HG03159 (cell line): ENCODE measurements around the gene HBD.
A peak's percentile ranks its signal among the peaks of the same experiment; 100 is the strongest.
"Not testable (repeated sequence)": the region's sequence is repeated elsewhere in the genome, so short reads cannot be mapped to it uniquely, and the experiment has no call there.

ENCODE experiments used
- ATAC-seq: cut with Tn5 transposase; IDR thresholded peaks from one replicate; pipeline ENCODE4 v1.9.1; 2021; ENCODE audit warnings: mild to moderate bottlenecking, moderate library complexity; ENCODE audit not compliant: unreplicated experiment

Gene HBD

DNA sequence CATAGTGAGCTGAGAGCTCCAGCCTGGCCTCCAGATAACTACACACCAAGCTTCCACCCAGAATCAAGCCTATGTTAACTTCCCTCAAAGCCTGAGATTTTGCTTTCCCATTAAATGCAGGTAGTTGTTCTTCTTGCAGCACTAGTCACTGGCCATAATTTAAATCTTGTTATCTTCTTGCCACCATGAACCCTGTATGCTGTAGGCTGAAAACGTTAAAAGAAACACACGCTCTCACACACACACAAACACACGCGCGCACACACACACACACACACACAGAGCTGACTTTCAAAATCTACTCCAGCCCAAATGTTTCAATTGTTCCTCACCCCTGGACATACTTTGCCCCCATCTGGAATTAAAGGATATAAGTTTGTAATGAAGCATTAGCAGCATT, 19.2 kb upstream of the HBD start:
- not testable (repeated sequence) for ATAC-seq

DNA sequence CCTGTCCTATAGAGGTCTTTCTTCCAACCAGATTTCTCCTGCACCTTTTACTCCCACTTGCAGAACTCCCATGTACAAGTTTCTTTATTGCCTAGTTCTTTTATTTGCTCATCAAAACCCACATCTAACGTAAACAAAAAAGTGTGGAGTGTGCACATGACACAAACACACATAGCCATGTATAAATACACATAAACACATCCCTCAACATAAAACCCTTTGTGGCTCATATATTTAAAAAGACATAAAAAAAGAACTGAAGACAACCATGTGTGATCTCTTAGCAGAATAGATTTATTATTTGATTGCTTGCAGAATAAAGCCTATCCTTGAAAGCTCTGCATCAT, 18.6 kb upstream of the HBD start:
- ATAC-seq: no peak

DNA sequence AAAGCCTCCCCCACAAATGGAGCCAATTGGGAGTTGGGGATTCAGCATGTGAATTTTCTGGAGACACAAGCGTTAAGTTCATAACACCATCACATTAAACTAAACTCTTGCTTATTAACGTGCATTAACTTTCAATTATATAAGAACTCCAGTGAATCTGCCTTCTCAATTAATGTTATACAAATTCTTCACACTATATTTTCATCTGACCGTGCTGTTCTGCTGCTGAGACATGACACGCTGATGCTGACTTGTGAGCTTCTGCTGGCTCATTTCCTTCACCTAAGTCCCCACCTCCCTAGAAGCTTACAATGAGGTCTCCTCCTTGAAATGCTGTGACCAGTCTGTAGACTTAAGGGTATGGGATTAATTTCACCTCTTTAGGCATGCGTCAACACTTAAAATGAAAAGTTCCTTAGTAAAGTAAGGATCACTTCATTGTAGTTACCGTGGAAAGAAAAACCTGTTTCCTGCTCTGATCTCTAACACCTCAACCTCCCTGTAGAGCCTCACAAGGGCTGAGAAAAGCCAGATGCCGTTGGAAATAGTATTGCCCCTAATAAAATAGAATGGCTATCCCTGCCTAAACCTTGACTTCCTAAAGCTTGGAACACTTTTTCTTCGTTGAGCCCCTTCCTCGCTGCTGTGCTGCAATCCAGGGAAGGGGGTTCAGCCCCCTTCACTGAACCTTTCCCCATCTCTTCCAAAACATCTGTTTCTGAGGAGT, 18.1 kb upstream of the HBD start:
- ATAC-seq: no peak

DNA sequence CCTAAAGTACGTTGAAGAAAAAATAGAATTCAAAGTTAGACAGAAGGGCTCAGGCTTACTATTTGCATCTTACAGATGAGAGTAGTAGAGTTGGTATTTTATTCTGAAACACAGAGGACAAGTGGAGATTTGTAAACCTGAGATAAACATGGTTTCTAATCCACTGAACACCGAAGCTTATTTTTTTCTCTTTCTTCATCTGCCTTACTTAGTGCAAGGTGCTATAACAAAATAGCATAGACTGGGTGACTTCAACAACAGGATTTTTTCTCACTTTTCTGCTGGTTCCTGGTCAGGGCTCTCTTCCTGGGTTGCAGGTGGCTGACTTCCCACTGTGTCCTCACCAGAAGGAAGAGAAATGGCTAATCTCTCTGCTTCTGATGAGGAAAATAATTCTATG, 17.5 kb upstream of the HBD start:
- ATAC-seq: no peak

DNA sequence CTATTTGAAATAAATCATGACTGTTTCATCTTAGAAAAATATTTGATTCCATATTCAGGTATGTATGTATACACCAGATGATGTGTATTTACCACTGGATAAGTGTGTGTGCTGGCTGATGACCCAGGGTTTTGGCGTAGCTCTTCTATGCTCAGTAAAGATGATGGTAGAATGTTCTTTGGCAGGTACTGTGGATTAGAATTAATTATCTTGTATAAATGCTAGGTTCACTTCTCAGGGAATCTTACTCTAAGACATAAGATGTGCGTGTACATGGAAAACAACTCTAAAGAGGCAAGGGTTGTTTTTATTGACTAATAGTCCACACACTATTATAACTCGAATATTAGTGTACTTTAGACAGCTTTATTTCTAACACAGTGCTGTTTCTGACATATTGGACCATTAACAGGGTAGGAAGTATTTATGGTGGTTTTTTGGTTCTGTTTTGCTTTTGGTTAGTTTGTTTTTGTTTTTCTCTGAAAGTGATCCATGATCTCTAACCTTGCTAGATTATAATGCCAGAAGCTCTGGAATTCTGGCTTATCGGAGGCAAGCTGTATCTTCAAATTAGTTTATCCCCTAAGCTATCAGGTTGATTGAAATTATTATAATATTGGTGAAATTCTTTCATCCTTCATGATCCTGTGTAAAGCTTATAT, 16.4 kb upstream of the HBD start:
- ATAC-seq: no peak

DNA sequence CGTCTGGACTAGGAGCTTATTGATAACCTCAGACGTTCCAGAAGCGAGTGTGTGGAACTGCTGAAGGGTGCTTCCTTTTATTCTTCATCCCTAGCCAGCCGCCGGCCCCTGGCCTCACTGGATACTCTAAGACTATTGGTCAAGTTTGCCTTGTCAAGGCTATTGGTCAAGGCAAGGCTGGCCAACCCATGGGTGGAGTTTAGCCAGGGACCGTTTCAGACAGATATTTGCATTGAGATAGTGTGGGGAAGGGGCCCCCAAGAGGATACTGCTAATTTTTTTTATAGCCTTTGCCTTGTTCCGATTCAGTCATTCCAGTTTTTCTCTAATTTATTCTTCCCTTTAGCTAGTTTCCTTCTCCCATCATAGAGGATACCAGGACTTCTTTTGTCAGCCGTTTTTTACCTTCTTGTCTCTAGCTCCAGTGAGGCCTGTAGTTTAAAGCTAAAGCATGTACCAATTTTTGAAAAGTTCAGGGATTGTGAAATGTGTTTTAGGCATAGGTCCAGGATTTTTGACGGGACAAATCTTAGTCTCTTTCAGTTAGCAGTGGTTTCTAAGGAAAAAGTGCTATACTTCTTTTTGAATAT, 15.6 kb upstream of the HBD start, which contains the start of gene HBG1:
Gene HBG1 (minus strand): TSS at position 51 of the 590 bp plus-strand sequence. CDS start 53 bp downstream, outside the sequence.
- not testable (repeated sequence) for ATAC-seq

DNA sequence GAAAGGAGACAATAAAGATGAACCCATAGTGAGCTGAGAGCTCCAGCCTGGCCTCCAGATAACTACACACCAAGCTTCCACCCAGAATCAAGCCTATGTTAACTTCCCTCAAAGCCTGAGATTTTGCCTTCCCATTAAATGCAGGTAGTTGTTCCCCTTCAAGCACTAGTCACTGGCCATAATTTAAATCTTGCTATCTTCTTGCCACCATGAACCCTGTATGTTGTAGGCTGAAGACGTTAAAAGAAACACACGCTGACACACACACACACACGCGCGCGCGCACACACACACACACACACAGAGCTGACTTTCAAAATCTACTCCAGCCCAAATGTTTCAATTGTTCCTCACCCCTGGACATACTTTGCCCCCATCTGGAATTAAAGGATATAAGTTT, 14.2 kb upstream of the HBD start:
- ATAC-seq: not testable (repeated sequence)

DNA sequence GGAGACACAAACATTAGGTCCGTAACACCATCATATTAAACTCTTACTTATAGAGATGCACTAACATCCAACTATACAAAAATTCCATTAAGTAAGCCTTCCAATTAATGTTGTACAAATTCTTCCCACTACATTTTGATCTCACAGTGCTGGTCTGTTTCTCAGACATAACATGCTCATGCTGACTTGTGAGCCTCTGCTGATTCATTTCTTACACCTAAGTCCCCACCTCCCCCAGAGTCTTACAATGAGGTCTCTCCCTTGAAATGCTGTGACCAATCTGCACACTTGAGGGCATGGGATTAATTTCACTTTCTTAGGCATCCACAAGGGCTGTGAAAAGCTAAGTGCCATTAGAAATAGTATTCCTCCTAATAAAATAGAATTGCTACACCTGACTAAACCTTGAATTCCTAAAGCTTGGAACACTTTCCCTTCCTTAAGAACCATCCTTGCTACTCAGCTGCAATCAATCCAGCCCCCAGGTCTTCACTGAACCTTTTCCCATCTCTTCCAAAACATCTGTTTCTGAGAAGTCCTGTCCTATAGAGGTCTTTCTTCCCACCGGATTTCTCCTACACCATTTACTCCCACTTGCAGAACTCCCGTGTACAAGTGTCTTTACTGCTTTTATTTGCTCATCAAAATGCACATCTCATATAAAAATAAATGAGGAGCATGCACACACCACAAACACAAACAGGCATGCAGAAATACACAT, 13.3 kb upstream of the HBD start:
- no peak for ATAC-seq

DNA sequence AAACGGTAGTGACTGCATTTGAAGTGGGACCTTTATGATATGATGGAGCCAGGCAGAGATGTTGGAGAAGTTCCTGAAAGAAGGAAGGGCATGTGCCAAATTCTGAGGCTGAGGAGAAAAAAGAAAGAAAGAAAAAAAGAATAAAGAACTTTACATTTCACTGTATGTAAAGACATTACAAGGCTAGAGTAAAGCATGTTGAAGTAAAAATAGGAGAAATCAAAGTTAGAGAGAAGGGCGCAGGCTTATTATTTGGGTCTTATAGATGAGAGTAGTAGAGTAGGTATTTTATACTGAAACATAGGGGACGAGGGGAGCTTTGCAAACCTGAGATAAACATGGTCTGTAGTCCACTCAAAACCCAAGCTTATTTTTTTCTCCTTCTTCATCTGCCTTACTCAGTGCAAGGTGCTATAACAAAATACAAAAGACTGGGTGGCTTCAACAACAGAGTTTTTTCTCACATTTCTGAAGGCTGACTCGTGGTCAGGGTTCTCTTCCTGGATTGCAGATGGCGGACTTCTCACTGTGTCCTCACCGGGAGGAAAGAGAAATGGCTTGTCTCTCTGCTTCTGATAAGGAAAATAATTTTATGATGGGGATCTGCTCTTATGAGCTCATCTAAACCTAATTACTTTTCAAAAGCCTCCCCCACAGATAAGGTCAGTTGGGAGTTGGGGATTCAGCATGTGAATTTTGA, 12.6 kb upstream of the HBD start:
- ATAC-seq: no peak

DNA sequence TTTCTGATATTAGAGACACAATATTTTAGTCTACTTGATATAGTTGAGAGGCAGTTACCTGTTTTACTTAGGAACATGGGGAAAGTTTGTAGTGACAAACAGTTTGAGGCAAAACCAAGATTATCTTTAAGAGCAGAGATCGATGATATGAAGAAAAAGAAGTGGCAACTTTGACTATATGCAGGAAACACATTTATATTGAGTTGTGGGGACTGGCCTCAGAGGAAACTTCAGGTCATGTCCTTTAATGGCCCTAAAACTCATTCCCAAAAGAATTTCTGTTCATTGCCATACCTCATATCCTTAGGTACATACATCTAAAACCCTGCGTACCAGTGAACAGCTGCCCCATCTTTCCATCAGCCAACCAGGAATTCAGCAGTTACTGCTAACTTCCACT, 10.9 kb upstream of the HBD start:
- no peak for ATAC-seq

DNA sequence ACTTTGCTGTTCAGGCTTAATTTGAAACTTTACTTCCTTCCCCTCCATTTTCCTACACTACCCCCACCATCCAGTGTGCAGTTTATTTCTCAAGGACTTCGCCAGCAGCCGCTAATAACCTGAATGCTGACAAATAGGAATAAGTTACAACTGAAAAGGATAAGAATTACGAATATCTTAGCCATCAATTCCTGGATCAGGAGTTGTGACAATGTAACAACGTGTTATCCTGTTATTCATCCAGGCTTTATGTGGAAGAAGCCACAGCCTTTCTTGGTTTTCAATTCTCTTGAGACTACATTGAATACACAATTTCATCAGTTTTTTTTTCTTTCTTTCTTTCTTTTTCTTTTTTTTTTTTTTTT, 9.5 kb upstream of the HBD start:
- no peak for ATAC-seq

DNA sequence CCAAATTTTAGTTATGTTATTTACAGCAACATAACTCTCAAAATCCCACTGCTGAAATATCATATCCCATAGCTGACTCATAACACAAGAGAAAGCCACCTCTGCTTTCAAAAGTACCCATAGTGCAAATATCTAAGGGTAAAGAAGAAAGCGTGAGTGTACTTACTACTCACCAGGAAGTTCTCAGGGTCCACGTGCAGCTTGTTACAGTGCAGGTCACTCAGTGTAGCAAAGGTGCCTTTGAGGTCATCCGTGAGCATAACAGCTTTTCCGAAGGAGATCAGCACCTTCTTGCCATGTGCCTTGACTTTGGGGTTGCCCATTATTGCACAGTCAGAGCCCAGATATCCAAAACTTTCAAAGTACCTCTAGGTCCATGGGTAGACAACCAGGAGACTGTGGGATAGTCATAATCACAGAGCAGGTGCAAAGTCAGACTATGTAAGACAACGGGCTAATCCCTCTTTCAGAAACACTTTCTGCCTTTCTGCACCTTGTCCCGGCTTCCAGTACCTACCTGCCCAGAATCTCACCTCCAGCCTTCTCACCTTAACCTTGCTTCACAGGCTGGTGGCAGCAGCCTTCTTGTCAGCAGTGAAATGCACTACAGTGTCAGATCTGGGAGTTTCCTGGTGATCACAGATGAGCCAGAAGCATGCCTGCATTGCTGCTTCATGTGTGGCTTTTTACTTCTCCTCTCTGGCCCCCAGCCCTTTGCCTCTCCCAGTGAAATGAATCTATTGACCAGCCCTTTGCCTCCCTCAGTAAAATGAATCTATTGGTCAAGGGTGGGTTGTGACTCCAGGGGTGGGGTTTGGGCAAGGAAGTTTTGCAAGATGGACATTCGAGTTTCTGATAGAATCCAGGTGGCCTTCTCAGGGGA, 8.9 kb upstream of the HBD start:
- peak; percentile 65 for ATAC-seq

DNA sequence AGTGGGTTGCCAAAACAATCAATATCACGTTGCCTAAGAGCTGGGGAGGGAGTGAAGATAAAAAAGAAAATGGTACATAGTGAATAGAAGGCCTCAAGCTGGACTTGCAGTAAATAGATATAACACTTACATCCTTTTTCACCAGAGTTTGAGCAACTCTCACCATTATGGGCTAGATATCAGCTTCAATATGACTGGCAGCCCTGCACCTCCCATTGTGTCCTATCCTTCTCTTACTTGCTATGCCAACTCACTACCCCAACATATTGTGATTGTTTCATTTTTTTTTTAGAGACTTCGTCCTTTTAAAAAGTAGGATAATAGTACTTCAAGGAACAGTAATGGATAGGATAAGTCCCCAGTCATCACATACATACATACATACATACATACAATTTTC, 7.9 kb upstream of the HBD start:
- ATAC-seq: no peak

DNA sequence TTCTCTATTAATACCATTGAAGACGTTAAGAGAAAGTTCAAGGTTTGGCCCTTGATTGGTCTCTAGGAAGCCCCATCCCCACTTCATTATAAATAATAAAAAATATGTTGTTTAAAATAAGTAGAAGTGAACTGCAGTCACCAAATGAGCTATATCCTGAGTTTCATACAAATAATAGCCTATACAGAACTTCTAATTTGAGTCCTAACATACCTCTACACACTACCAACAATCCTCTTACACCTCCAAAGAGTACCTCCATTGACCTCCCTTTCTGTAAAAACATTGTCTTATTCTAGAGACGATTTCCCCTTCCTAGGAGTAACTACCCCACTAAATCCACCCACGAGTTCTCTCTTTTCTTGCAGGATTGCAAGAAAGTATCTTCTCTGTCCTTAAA, 7.2 kb upstream of the HBD start:
- ATAC-seq: no peak

DNA sequence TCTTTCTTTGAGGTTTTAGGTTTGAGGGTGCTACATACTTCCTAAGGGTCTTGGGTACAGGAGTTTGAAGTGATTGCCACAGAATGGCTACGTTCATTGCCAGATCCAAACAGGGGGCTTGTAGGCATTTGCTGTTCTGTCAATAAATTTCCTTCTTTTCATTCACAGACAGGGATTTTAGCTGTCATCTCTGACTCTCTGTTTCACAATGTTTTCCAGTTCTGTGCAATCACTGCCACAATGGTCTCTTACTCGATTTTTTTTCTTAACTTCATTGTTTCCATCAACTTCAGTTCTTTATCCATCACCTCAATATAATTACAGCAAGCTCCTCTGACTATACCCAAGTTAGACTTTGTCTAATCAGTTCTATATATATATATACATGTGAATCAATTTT, 6.2 kb upstream of the HBD start:
- no peak for ATAC-seq

DNA sequence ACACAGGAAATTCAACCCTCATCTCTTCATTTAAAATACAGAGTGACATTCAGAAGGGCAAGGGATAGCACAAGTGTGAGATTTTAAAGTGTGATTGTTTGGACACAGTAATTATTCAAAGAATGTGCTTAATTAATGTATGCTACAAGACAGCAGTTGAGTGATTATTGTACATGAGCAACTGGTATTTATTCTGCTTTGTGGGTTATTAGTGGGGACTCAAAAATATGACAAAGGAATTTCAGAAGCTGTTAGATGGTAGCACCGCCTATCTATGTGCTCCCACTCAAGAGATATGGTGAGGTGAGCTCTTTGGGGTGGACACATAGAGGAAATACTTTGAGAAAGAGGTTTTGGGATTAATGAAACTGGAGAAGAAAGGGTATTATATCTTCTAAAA, 5.8 kb upstream of the HBD start:
- no peak for ATAC-seq

DNA sequence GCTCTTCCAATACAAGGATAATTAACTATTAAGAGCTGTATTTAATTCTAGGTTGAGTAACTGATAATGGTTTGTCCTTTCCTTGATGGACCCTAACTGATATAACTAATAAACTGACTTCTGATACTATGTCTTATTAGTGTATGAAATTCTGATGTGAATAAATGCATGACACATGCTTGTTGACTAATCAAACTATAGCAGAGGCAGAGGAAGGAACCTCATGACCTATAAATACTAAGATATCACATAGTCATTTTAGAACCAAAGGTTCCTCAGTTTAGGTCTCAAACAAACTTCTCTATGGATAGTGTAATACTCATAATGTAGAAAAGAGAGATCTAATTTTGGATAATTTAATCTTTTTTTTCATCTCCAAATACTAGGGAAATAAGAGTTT, 4.8 kb upstream of the HBD start:
- ATAC-seq: no peak

DNA sequence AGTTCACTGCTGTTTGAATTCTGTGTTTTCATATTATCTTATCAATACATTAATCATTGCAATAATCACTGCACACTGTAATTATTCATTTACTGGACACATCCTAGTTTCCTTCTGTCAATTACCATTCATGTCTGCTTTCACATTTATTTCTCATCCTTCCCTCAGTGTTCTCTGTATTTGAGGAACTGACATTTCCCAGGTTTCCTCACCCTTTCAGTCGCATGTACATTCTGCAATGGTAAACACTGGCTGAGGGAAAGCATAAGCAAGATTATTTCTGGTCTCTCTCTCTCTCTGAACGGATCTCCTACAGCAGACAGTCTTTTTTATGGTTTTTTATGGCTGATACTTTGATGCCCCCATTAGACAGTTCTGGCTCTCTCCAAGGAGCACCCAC, 4.2 kb upstream of the HBD start:
- ATAC-seq: no peak

DNA sequence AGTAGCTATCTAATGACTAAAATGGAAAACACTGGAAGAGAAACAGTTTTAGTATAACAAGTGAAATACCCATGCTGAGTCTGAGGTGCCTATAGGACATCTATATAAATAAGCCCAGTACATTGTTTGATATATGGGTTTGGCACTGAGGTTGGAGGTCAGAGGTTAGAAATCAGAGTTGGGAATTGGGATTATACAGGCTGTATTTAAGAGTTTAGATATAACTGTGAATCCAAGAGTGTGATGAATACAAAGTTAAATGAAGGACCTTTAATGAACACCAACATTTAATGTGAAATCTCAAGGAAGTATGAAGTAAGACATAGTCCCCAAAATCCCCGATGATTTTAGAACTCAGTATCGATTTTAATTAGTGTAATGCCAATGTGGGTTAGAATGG, 3.1 kb upstream of the HBD start:
- ATAC-seq: no peak

DNA sequence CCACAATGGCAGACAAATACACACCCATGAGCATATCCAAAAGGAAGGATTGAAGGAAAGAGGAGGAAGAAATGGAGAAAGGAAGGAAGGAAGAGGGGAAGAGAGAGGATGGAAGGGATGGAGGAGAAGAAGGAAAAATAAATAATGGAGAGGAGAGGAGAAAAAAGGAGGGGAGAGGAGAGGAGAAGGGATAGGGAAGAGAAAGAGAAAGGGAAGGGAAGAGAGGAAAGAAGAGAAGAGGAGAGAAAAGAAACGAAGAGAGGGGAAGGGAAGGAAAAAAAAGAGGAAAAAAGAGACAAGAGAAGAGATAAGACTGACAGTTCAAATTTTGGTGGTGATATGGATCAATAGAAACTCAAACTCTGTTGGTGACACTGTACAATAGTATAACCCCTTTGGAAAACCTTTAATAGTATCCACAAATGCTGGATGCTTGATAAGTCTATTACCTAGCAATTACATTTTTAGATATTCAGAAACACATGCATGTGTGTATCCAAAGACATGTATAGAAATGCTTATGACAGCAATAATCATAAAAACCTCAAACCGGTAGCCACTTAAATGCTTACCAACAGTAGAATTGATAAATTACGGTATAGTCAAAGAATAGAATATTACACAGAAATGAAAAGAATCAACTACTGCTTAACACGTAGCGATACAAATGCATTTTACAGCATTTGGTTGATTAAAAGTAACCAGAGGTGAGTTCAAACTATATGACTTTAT, 1.2 kb upstream of the HBD start:
- ATAC-seq: no peak
